A549 (cell line): Measurements from ENCODE around the gene IGF2R.
A peak's percentile ranks its signal among the peaks of the same experiment; 100 is the strongest.

Experiments used
- CHD2 ChIP-seq: fragments of 150-350 bp; IDR thresholded peaks from 2 replicates; pipeline ENCODE4 v1.6.1; 2014; ENCODE audit warnings: low read length; ENCODE audit not compliant: partially characterized antibody
- HDAC2 ChIP-seq: fragments of 200-600 bp; sonication (generic); IDR thresholded peaks from 2 replicates; pipeline ENCODE4 v1.6.1; 2016
- JUNB ChIP-seq: fragments of >200 bp; sonication (Bioruptor Twin); formaldehyde crosslinking; IDR thresholded peaks from 2 replicates; pipeline ENCODE4 v1.6.1; 2016
- MYC ChIP-seq: IDR thresholded peaks from 2 replicates; pipeline ENCODE4 v1.6.1; 2012; ENCODE audit warnings: mild to moderate bottlenecking, inconsistent platforms, low read length, improper control_type of control experiment, borderline replicate concordance
- PHF8 ChIP-seq: fragments of 200-600 bp; sonication (generic); IDR thresholded peaks from 2 replicates; pipeline ENCODE4 v1.6.1; 2016; ENCODE audit warnings: low read depth, mild to moderate bottlenecking, antibody characterized with exemption, moderate library complexity, borderline replicate concordance
- TP53 ChIP-seq: fragments of 250-450 bp; sonication (Bioruptor Pico); IDR thresholded peaks from 2 replicates; pipeline ENCODE4 v1.5.0; 2021; ENCODE audit warnings: mild to moderate bottlenecking, moderate library complexity
- ZFP36 ChIP-seq: fragments of 450-650 bp; IDR thresholded peaks from 2 replicates; pipeline ENCODE4 v1.6.1; 2014; ENCODE audit warnings: borderline replicate concordance; ENCODE audit not compliant: partially characterized antibody
- TF ChIP-seq, protein P1 (sequence below): fragments of >200 bp; sonication (Bioruptor Twin); formaldehyde crosslinking; IDR thresholded peaks from 3 replicates; pipeline ENCODE4 v1.5.1; 2016
- TF ChIP-seq, protein P2 (sequence below): fragments of 450-650 bp; IDR thresholded peaks from 2 replicates; pipeline ENCODE4 v1.6.1; 2014; ENCODE audit warnings: antibody characterized with exemption
- TF ChIP-seq, protein P3 (sequence below): fragments of 200-600 bp; sonication (generic); IDR thresholded peaks from 2 replicates; pipeline ENCODE4 v1.6.1; 2016; ENCODE audit warnings: antibody characterized with exemption, mild to moderate bottlenecking, moderate library complexity
- TF ChIP-seq, protein P4 (sequence below): fragments of 250-450 bp; sonication (Bioruptor Pico); IDR thresholded peaks from 2 replicates; pipeline ENCODE4 v1.5.0; 2021; ENCODE audit warnings: mild to moderate bottlenecking, moderate library complexity, borderline replicate concordance

DNA sequence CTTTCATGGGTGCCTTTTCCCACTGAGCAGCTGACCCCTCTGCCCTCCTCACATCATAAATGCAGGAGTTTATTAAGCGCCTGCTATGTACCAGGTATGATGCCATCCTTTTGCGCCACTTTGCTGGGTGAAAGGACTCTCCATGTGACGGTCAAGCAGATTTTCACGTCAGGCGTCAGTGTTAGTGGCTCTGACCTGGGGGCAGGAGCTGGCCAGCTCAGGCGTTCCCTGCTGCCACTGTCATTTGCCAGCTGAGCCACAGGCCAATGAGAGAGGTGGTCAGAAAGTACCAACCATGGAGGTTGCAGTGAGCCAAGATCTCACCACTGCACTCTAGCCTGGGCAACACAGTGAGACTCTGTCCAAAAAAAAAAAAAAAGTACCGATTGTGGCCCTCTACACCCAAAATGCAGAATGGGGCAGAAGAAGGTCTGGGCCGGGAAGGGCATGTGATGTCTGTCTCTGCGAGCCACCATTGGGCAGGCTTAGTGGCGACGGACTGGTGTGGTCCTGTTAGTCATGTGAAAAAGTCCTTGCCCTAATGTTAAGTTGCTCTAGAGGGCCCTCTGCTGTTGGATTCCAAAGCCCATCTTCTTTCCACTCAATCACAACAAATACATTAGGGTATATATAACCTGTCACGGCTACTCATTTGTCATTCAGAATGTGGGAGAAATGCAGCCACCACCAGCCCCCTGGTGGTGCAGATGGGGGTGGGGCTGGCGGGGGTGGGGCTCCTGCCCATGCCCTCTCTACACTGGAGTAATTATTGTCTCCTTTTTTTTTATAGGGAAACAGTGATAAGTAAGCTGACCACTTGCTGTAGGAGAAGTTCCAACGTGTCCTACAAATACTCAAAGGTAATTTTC is 134.3 kb downstream of the IGF2R start:
- TF ChIP-seq, protein P1, sequence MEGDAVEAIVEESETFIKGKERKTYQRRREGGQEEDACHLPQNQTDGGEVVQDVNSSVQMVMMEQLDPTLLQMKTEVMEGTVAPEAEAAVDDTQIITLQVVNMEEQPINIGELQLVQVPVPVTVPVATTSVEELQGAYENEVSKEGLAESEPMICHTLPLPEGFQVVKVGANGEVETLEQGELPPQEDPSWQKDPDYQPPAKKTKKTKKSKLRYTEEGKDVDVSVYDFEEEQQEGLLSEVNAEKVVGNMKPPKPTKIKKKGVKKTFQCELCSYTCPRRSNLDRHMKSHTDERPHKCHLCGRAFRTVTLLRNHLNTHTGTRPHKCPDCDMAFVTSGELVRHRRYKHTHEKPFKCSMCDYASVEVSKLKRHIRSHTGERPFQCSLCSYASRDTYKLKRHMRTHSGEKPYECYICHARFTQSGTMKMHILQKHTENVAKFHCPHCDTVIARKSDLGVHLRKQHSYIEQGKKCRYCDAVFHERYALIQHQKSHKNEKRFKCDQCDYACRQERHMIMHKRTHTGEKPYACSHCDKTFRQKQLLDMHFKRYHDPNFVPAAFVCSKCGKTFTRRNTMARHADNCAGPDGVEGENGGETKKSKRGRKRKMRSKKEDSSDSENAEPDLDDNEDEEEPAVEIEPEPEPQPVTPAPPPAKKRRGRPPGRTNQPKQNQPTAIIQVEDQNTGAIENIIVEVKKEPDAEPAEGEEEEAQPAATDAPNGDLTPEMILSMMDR, result peak; percentile 32; the same call in 2 of the 3 replicates
- TF ChIP-seq CHD2 (no peak), ZFP36 (no peak), HDAC2 (no peak), TP53 (CRISPR knock-in tag) (no peak), PHF8 (no peak), MYC (no peak), JUNB (no peak)
- TF ChIP-seq, protein P2, sequence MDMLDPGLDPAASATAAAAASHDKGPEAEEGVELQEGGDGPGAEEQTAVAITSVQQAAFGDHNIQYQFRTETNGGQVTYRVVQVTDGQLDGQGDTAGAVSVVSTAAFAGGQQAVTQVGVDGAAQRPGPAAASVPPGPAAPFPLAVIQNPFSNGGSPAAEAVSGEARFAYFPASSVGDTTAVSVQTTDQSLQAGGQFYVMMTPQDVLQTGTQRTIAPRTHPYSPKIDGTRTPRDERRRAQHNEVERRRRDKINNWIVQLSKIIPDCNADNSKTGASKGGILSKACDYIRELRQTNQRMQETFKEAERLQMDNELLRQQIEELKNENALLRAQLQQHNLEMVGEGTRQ, result no peak
- TF ChIP-seq, protein P3, sequence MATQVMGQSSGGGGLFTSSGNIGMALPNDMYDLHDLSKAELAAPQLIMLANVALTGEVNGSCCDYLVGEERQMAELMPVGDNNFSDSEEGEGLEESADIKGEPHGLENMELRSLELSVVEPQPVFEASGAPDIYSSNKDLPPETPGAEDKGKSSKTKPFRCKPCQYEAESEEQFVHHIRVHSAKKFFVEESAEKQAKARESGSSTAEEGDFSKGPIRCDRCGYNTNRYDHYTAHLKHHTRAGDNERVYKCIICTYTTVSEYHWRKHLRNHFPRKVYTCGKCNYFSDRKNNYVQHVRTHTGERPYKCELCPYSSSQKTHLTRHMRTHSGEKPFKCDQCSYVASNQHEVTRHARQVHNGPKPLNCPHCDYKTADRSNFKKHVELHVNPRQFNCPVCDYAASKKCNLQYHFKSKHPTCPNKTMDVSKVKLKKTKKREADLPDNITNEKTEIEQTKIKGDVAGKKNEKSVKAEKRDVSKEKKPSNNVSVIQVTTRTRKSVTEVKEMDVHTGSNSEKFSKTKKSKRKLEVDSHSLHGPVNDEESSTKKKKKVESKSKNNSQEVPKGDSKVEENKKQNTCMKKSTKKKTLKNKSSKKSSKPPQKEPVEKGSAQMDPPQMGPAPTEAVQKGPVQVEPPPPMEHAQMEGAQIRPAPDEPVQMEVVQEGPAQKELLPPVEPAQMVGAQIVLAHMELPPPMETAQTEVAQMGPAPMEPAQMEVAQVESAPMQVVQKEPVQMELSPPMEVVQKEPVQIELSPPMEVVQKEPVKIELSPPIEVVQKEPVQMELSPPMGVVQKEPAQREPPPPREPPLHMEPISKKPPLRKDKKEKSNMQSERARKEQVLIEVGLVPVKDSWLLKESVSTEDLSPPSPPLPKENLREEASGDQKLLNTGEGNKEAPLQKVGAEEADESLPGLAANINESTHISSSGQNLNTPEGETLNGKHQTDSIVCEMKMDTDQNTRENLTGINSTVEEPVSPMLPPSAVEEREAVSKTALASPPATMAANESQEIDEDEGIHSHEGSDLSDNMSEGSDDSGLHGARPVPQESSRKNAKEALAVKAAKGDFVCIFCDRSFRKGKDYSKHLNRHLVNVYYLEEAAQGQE, result no peak
- TF ChIP-seq, protein P4, sequence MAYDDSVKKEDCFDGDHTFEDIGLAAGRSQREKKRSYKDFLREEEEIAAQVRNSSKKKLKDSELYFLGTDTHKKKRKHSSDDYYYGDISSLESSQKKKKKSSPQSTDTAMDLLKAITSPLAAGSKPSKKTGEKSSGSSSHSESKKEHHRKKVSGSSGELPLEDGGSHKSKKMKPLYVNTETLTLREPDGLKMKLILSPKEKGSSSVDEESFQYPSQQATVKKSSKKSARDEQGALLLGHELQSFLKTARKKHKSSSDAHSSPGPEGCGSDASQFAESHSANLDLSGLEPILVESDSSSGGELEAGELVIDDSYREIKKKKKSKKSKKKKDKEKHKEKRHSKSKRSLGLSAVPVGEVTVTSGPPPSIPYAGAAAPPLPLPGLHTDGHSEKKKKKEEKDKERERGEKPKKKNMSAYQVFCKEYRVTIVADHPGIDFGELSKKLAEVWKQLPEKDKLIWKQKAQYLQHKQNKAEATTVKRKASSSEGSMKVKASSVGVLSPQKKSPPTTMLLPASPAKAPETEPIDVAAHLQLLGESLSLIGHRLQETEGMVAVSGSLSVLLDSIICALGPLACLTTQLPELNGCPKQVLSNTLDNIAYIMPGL (CRISPR knock-in tag), result no peak
